NCI-H345 treated with DMSO at 0.1 percent for 48 hours (cell line): ENCODE data around the gene TSKU.
"Not testable (repeated sequence)": the region's sequence is repeated elsewhere in the genome, so short reads cannot be mapped to it uniquely, and the experiment has no call there.

ENCODE experiments used
- DNase-seq: peaks from one replicate; lab custom pipeline; 2025; ENCODE audit not compliant: unreplicated experiment; lab: John Stamatoyannopoulos, UW

Gene TSKU

GRCh38 chr11:76823481-76824028 lies 40.4 kb downstream of the TSKU start:
- DNase-seq, result no peak

GRCh38 chr11:76824083-76824939 lies 41.2 kb downstream of the TSKU start:
- DNase-seq, result no peak

GRCh38 chr11:76824980-76825725 lies 42.0 kb downstream of the TSKU start:
- DNase-seq, result no peak

DNA sequence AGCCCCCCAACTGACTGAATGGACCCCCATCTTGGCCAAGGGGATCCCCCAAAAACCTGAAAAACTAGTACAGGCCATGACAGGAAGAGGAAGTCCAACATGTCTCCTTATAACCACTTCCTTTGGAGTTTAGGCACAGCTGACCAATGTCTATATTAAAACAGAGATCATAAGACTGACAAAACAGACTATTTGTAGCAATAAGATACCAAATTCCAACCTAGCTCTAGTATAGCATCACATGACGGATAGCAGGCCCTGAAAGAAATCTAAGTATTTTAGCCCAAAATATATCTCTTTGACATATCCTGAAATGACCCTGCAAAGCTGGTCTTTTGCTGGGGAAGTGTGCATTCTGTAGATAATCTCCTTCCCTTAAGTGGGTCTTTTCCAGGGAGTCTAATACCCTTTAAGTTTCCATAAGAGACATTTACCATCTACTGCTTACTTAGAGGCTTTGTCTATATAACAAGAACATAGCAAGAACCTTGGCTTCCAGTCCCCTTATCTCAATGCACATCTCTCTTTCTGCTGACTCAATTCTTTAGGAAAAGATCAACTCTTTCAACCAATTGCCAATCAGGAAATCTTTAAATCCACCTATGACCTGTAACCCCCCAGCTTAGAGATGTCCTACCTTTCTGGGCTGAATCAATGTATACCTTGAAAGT lies 42.7 kb downstream of the TSKU start:
- no peak for DNase-seq

- DNase-seq, result not testable (repeated sequence)
Measured at GRCh38 chr11:76826508-76826907, 43.4 kb downstream of the TSKU start.

- not testable (repeated sequence) for DNase-seq
Measured at GRCh38 chr11:76827005-76827404, 43.8 kb downstream of the TSKU start.

GRCh38 chr11:76830639-76831327 lies 47.6 kb downstream of the TSKU start:
- DNase-seq, result no peak

GRCh38 chr11:76831686-76832310 lies 48.6 kb downstream of the TSKU start:
- DNase-seq, result no peak

GRCh38 chr11:76832361-76832760 lies 49.2 kb downstream of the TSKU start:
- no peak for DNase-seq

DNA sequence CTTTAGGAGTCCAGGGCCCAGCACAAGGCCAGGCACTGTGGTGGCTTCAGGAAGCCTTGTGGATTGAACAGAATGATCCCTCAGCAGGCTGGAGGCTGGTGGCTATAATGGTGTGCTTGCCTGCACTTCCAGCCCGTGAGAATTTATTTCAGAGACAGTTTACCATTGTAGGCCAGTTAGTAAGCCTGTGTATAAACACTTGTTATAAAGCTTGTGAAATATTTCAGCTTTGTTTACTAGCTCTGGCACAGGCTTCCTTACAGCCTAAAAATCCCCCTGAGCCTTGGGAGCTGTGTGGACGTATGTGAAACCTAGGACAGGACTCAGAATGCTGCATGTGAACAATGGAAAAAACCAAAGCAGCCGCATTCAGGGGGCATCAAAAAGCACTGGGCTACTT lies 51.0 kb downstream of the TSKU start:
- DNase-seq, result no peak

DNA sequence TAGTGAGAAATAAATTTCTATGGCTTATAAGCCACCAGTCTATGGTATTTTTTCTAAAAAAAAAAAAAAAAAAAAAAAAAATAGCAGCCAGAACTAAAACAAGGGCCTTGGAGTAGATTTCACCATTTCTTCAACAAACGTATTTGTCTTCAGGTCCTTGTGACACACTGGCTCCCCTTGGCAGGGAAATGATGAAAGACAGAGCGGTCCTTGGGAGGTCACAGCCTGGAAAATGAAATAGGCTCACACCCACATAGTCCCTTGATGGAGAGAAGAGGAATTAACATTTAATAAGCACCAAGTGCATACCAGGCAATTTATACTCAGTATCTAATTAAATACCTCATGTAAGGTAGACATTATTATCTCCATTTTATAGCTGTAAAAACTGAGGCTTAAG lies 51.9 kb downstream of the TSKU start:
- no peak for DNase-seq

DNA sequence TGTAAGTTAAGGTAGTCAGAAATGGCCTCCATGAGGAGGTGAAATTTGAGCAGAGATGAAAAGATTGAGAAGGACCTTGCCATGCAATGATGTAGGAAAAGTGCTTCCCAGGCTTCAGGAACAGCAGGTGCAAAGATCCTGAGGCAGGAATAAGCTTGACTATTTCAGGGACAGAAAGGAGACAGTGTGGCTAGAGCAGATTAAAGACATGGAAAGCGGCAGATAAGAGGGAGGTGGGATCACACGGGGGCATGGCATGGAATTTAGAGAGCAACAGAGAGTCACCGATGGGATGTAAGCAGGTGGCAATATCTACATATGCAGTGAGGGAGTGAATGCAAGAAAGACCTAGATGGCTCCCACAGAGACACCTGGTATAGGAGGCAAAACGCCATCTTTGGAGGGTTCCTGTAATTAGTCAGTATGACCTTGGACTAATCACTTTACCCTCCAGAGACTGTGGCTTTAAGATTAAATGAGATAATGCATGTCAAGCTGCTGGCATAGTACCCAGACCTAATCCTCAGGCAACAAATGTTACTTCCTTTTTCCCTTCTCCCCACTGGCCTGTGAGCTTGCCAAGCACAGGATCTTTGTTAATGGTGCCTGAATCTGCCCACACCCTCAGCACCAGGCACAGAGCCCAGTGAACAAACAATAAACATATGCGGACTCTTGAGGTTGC lies 52.9 kb downstream of the TSKU start:
- peak; percentile 18 for DNase-seq

DNA sequence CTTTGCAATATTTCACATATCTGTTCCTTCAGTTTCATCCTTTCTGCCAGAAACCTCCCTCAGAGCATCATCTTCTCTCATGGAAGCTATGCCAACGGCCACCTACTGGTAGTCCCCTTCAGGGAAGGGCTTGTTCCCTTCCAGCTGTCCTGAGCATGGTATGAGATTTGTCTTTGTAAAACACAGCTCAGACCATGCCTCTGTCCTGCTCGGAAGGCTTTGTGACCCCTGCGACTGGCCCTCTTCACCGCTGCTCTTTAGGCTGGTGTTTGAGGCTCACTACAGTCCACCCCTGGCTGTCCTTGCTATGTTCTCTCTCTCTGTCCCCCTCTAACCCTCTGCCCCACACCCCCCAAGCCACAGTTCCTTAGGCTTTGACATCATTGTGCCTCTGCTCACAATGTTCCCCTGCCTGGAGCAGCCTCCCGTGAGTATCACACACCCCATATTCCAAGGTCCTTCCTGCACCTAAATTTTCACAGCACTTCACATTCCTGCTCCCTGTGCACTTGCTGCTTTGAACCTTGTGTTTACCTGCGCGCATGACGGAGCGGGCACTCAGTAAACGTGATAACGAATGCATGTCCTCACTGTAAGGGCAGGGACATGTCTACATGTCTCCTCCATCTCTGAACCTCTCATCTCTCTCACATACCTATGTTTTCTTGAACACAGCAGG lies 53.6 kb downstream of the TSKU start:
- no peak for DNase-seq

DNA sequence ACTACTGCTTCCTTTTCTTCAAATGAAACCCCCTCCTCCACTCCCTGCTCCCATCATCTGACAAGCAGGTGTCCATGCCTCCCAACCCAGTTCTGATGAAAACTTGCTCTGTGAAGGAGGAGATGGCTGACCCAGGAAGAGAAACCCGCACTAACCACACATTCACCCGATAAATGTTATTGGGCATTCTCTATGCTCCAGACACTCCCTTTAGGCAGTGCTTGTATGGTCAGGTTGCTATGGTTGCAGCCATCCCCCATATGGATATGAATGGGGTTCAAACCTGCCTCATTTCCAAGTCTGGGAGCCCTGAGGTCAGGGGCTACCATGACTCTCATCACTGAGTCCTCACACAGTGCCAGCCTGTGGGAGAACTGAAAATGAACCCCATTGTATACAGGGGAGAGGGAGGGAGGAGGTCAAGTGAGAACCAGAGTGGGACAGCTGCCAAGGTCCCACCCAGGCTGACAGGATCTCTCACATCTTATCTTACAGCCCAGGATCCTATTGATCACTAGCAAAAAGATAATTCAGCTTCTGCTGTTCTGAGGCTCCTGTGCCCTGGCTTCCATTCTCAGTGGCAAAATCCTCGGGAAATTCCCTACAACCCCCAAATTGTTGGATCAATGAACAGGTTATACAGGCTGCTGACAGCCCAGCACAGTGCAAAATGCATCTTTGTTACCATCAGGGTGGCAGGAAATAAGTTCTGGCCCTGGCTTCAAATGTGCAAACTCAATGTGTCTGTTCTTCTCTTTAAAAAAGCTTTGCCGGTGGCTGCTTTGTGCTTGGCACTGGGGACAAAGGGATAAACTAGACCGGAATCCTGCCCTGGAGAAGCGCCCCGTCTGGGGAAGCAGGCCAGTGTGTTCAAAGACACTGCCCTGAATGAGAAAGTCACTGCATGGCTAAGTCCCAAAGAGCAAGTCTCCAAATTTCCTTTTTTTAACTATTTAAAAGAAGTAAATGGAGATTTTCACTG lies 54.8 kb downstream of the TSKU start:
- DNase-seq, result no peak

GRCh38 chr11:76838678-76839068 lies 55.5 kb downstream of the TSKU start:
- no peak for DNase-seq

- no peak for DNase-seq
Measured at GRCh38 chr11:76839311-76839710, 56.2 kb downstream of the TSKU start.

GRCh38 chr11:76841923-76842452 lies 58.8 kb downstream of the TSKU start:
- DNase-seq, result peak; percentile 9

DNA sequence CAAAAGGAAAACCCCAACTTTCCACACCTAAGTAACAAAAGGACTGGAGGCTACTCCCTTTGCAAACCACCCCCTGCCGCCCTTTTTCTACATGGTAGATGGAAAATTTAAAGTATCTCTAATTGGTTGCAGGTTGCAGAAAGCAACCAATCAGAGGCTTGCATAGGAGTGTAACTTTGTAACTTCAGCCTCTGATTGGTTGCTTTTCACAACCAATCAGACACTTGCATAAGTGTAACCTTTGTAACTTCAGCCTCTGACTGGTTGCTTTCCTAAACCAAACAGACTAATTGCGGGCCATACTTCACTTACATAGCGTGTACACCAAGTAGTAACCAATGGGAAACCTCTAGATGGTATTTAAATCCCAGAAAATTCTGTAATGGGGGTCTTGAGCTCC lies 60.8 kb downstream of the TSKU start:
- DNase-seq, result no peak
